ENCODE measurements around the gene IFNA7.
"Not testable (repeated sequence)": the region's sequence is repeated elsewhere in the genome, so short reads cannot be mapped to it uniquely, and the experiment has no call there.

The IFNA7 gene

DNA sequence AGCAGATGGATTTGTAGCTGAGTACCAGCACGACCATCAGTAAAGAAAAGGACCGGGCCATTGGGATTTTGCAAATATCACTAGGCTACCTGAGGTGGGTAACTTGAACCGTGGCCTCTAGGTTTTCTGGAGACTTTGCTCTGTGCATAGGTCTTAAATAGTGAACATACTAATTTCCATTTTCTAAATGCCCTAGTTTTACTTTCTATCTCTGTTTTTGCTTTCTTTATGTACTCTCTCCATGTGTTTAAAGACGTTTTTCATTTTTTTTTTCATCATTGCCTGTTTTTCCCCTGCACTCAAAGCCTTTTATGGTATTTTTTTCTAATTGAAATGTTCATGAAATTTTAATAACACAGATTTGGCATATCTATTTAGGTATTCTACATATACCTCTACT lies at the start of gene IFNA7:
Gene IFNA7 (minus strand): TSS at position 101 of the 400 bp plus-strand sequence. CDS start 40 bp downstream, at position 61.
- H4K20me1 ChIP-seq, H3K4me3 ChIP-seq, H3K27ac ChIP-seq, H3K27me3 ChIP-seq, H3K9ac ChIP-seq, H3K36me3 ChIP-seq, H3K4me1 ChIP-seq, H3K9me3 ChIP-seq, H3K4me2 ChIP-seq: not testable (repeated sequence)

DNA sequence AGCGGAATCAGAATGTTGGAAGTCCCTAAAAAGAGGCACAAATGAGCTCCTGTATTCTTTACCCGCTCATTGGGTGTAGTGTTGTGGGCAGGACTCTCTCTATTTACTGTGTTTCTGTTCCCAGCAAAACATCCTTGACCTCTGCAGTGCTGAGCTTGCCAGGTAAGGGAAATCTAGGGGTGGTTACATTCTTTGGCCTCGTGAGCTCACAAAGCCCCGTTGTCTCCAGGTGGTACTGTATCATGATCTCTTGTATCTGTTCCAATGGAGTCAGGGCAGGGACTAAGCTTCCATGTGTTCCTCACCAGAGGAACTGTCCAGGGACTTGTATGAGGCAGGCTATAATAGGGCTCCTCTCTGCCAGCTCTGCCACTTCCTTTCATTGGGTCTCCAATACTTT lies 49.6 kb upstream of the IFNA7 start:
- Histone ChIP-seq H3K9ac (no peak overlapping the region), H4K20me1 (no peaks in the 10 kb centered on the region), H3K4me1 (peaks cover 38% of the 10 kb centered on the region), H3K27me3 (no peaks in the 10 kb centered on the region), H3K4me2 (no peak overlapping the region), H3K27ac (no peak overlapping the region), H3K9me3 (no peaks in the 10 kb centered on the region), H3K4me3 (no peak overlapping the region), H3K36me3 (no peaks in the 10 kb centered on the region)
- TF ChIP-seq Cebpa-rat (IDR thresholded peaks at IDR 0.05) = no peak

DNA sequence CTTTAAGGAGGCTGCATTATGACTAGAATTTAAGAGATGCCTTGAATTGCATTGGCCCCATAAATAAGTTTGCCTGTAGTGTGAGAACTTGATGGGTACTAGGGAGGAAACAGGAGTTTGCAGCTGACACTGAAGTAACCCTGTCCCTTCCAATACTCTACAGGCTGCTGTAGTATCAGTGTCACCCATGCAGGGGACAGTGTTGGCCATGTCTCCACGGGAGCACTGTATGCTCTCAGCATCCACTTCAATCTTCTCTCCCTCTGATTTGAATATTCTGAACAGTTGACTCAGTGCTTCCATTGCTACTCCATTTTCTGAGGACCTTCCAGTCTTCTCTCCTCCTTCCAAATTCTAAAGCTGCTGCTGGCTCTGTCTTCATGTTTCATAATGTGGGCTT lies 49.2 kb upstream of the IFNA7 start:
- Histone ChIP-seq H3K4me1 (peaks cover 35% of the 10 kb centered on the region), H4K20me1 (no peaks in the 10 kb centered on the region), H3K27ac (no peak overlapping the region), H3K27me3 (no peaks in the 10 kb centered on the region), H3K4me2 (no peak overlapping the region), H3K4me3 (no peak overlapping the region), H3K9ac (no peak overlapping the region), H3K9me3 (no peaks in the 10 kb centered on the region), H3K36me3 (no peaks in the 10 kb centered on the region)
- TF ChIP-seq Cebpa-rat (IDR thresholded peaks at IDR 0.05) = no peak

DNA sequence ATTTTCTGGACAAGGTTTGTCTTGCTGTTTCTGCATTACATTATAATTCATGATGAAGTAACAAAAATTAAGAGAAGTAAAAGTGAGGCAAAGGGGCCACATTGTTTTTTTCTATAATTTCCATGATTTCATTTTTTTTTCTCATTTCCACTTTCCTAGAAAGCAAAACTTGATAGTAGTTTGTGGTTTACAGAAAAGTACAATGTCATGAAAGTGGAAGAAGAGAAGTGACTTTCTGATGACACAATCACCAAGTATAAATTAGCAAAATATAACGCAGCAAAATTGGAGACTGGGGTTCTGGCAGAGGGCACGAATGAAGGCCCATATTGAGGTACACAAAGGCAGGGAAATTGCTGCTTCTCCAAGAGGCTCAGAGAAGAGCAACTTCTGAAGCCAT lies 42.8 kb upstream of the IFNA7 start:
- Histone ChIP-seq H3K9ac (no peak overlapping the region), H3K27ac (no peak overlapping the region), H3K27me3 (no peaks in the 10 kb centered on the region), H3K4me1 (peaks cover 5% of the 10 kb centered on the region; the same call in 1 of the 2 replicates), H4K20me1 (no peaks in the 10 kb centered on the region), H3K4me2 (no peak overlapping the region), H3K4me3 (no peak overlapping the region), H3K36me3 (no peaks in the 10 kb centered on the region), H3K9me3 (no peaks in the 10 kb centered on the region)
- TF ChIP-seq Cebpa-rat (IDR thresholded peaks at IDR 0.05) = no peak

DNA sequence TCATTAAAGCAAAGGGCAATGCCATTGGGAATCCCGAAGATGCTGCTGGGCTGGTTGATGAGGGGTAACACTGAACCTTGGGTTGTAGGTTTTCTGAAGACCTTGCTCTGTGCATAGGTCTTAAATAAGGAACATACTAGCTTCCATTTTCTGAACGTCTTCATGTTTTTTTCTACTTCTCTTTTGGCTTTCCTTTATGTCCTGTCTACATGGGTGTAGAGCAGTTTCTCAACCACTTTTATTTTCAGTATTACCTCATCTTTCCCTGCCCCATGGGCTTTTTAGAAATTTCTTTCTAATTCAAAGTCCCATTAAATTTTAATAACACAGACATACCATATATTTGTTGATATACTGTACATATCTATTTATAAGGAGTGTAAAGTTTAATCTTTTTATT lies 37.9 kb upstream of the IFNA7 start, which contains the start of gene IFNA14:
Gene IFNA14 (minus strand): TSS at position 95 of the 400 bp plus-strand sequence. CDS start 70 bp downstream, at position 25.
- Histone ChIP-seq H3K9me3 (no peaks in the 10 kb centered on the region), H3K36me3 (no peaks in the 10 kb centered on the region), H4K20me1 (no peaks in the 10 kb centered on the region), H3K27me3 (no peaks in the 10 kb centered on the region), H3K4me1 (peaks cover 19% of the 10 kb centered on the region), H3K27ac (no peak within 1 kb of the TSS), H3K4me2 (no peak within 1 kb of the TSS), H3K9ac (no peak within 1 kb of the TSS), H3K4me3 (no peak within 1 kb of the TSS)
- TF ChIP-seq Cebpa-rat (IDR thresholded peaks at IDR 0.05) = no peak

DNA sequence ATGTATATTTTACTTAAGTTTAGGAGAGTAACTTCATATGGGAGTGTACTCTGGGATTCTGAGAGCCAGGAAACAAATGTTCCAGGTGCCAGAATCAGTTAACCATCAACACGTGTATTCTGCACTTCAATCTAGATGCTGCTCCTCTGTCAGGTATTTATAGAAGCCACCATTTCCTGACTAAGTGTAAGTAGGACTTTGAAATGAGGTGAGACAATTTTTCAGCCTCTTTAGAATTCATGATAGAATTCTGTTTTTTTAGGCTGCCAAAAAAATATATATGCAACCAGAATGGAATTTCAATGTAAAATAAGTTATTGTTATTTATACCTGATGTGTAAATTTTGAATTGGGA lies 34.3 kb upstream of the IFNA7 start:
- H3K4me3 ChIP-seq, H3K27me3 ChIP-seq, H3K9ac ChIP-seq, H3K9me3 ChIP-seq, H3K36me3 ChIP-seq, H4K20me1 ChIP-seq, H3K27ac ChIP-seq: not testable (repeated sequence)
- peaks cover 16% of the 10 kb centered on the region for H3K4me1 ChIP-seq
- peak overlapping the region; percentile 61 for H3K4me2 ChIP-seq

DNA sequence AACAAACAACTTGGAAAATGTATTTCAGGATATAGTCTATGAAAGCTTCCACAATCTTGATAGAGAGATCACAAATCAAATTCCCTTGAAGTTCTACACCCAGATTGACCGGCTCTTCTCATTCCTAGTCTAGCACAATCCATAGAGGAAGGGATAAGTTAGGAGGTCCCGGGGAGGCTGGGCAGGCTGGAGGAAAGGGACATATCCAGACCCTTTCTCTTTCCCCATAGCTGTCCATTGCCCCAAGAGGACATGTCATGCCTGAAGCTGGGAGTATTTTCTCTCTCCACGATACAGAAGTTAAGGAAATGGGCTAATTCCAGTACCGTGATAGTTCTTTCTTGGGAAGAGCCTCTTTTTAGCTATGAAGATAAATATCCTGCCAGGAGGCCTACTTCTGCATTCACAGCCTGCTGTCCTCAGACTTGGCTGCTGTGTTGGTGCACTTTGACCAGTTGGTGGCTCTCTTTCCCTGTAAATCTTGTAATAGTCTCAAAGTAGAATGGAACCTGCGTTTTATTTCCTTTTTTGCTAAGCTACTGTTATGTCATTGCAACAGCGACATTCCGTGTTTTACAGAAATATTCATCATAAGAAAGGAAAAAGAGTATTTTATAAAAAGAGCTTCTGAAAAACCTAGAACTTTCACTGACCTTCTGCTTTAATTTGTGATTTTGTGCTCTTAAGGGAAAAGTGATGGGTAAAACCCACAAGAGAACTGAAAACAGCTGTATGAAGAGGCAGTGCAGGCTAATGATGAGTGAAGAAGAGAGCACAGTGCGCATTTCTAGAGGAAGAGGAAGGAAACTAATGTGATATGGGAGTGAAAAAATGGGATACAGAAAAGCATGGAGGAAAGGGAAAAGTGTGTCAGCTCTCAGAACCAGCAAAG lies 33.7 kb upstream of the IFNA7 start:
- H3K27ac ChIP-seq, H3K4me3 ChIP-seq, H3K9me3 ChIP-seq, H4K20me1 ChIP-seq, H3K9ac ChIP-seq, H3K27me3 ChIP-seq, H3K36me3 ChIP-seq: not testable (repeated sequence)
- Histone ChIP-seq H3K4me1 (peaks cover 16% of the 10 kb centered on the region), H3K4me2 (peak overlapping the region; percentile 61)

DNA sequence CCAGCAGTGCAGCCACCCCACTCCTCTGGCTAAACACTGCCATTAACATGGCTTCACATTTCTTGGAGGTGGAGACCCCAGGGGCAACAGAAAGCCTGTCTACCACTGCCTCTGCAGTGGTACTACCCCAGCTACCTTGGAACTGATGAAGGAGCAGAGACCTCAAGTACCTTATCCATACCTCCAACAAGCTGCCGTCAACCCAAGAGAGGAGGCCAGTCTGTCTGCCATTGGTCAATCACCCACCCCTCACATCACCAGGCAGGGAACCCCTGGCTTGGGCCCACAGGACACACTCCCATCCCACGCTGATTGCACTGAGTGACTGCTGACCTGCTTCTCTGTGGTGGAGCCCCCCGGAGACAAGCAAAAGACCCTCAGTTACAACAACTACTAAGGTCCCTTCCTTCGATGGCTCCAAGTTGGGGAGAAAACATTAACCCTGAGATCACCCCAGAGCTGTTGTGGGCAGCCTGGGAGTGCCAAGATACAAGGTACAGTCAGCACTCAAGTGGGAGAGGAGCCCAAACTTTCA lies 32.2 kb upstream of the IFNA7 start:
- Histone ChIP-seq H4K20me1 (no peaks in the 10 kb centered on the region), H3K4me3 (no peak overlapping the region), H3K36me3 (no peaks in the 10 kb centered on the region), H3K27me3 (no peaks in the 10 kb centered on the region), H3K27ac (no peak overlapping the region), H3K9me3 (no peaks in the 10 kb centered on the region), H3K9ac (no peak overlapping the region), H3K4me1 (peaks cover 16% of the 10 kb centered on the region), H3K4me2 (no peak overlapping the region)
- TF ChIP-seq Cebpa-rat (IDR thresholded peaks at IDR 0.05) = no peak

DNA sequence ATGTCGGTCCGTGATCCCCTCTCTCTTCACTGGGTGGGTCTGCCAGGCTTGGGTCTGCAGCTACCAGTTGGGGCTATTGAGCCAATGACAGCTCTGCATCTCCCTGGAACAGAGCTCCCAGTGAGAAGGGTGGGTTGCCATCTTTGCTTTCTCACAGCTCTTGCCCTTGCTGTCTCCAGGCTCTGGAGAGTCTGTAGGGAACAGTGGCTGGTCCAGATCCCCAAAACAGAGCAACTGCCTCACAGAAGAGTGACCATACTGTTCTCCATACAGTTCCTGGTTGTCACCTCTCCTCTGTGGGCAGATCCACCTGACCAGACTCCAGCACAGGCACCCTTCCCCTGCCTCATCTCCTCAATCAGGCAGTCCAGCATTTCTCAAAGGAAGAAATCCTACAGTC lies 31.3 kb upstream of the IFNA7 start:
- no peak overlapping the region for H3K27ac ChIP-seq
- H3K9ac ChIP-seq = no peak overlapping the region
- H3K4me2 ChIP-seq = no peak overlapping the region
- no peak overlapping the region for H3K4me3 ChIP-seq
- peaks cover 16% of the 10 kb centered on the region for H3K4me1 ChIP-seq
- no peak for TF ChIP-seq Cebpa-rat (IDR thresholded peaks at IDR 0.05)
- H3K36me3 ChIP-seq = no peaks in the 10 kb centered on the region
- no peaks in the 10 kb centered on the region for H4K20me1 ChIP-seq
- H3K27me3 ChIP-seq = no peaks in the 10 kb centered on the region
- H3K9me3 ChIP-seq = no peaks in the 10 kb centered on the region

DNA sequence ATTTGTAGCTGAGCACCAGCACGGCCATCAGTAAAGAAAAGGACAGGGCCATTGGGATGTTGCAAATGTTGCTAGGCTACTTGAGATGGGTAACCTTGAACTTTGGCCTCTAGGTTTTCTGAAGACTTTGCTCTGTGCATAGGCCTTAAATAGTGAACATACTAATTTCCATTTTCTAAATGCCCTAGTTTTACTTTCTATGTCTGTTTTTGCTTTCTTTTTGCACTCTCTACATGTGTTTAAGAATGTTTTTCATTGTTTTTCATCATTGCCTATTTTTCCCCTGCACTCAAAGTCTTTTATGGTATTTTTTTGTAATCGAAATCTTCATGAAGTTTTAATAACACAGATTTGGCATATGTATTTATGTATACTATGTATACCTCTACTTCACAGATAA lies 26.1 kb upstream of the IFNA7 start, which contains the start of gene IFNA17:
Gene IFNA17 (minus strand): TSS at position 101 of the 400 bp plus-strand sequence. CDS start 49 bp downstream, at position 52.
- no peaks in the 10 kb centered on the region for H4K20me1 ChIP-seq
- no peak within 1 kb of the TSS for H3K4me3 ChIP-seq
- no peak within 1 kb of the TSS for H3K27ac ChIP-seq
- no peaks in the 10 kb centered on the region for H3K4me1 ChIP-seq
- no peak within 1 kb of the TSS for H3K4me2 ChIP-seq
- H3K9ac ChIP-seq = no peak within 1 kb of the TSS
- H3K27me3 ChIP-seq = no peaks in the 10 kb centered on the region
- no peaks in the 10 kb centered on the region for H3K36me3 ChIP-seq
- H3K9me3 ChIP-seq = no peaks in the 10 kb centered on the region
- TF ChIP-seq Cebpa-rat (IDR thresholded peaks at IDR 0.05) = no peak

DNA sequence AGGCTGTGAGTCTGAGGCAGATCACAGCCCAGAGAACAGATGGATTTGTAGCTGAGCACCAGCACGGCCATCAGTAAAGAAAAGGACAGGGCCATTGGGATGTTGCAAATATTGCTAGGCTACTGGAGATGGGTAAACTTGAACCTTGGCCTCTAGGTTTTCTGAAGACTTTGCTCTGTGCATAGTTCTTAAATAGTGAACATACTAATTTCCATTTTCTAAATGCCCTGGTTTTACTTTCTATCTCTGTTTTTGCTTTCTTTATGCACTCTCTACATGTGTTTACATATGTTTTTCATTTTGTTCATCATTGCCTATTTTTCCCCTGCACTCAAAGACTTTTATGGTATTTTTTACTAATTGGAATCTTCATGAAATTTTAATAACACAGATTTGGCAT lies 15.2 kb upstream of the IFNA7 start, which contains the start of gene IFNA16:
Gene IFNA16 (minus strand): TSS at position 101 of the 400 bp plus-strand sequence. CDS start 6 bp downstream, at position 95.
- H3K27me3 ChIP-seq, H3K4me3 ChIP-seq, H3K4me2 ChIP-seq, H3K9ac ChIP-seq, H3K9me3 ChIP-seq, H3K27ac ChIP-seq, H3K36me3 ChIP-seq, H4K20me1 ChIP-seq, H3K4me1 ChIP-seq: not testable (repeated sequence)

DNA sequence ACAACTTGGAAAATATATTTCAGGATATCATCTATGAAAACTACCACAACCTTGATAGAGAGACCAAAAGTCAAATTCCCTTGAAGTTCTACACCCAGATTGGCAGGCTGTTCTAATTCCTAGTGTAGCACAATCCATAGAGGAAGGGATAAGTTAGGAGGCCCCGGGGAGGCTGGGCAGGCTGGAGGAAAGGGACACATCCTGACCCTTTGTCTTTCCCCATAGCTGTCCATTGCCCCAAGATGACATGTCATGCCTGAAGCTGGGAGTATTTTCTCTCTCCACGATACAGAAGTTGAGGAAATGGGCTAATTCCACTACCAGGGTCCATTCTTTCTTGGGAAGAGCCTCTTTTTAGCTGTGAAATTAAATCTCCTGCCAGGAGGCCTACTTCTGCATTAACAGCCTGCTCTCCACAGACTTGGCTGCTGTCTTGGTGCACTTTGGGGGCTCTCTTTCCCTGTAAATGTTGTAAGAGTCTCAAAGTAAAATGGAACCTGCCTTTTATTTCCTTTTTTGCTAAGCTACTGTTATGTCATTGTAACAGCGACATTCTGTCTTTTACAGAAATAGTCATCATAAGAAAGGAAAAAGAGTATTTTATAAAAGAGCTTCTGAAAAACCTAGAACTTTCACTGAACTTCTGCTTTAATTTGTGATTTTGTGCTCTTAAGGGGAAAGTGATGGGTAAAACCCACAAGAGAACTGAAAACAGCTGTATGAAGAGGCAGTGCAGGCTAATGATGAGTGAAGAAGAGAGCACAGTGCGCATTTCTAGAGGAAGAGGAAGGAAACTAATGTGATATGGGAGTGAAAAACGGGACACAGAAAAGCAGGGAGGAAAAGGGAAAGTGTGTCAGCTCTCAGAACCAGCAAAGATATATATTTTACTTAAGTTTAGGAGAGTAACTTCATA lies 11.7 kb upstream of the IFNA7 start:
- not testable (repeated sequence) for H3K27ac ChIP-seq, H3K36me3 ChIP-seq, H3K9ac ChIP-seq, H3K4me1 ChIP-seq, H3K4me2 ChIP-seq, H3K9me3 ChIP-seq, H4K20me1 ChIP-seq, H3K4me3 ChIP-seq, H3K27me3 ChIP-seq

DNA sequence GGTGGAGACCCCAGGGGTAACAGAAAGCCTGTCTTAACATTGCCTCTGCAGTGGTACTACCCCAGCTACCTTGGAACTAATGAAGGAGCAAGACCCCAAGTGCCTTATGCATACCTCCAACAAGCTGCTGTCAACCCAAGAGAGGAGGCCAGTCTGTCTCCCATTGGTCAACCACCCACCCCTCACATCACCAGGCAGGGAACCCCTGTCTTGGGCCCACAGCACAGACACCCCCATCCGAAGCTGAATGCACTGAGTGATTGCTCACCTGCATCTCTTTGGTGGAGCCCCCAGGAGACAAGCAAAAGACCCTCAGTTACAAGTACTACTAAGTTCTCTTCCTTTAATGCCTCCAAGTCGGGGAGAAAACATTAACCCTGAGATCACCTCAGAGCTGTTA lies 10.2 kb upstream of the IFNA7 start:
- not testable (repeated sequence) for H3K27ac ChIP-seq, H3K4me3 ChIP-seq, H3K4me1 ChIP-seq, H3K4me2 ChIP-seq, H3K9me3 ChIP-seq, H4K20me1 ChIP-seq, H3K36me3 ChIP-seq, H3K27me3 ChIP-seq, H3K9ac ChIP-seq
